ENCODE measurements around the gene ATP8B1.
"Not testable (repeated sequence)": the region's sequence is repeated elsewhere in the genome, so short reads cannot be mapped to it uniquely, and the experiment has no call there.

- TF ChIP-seq EZH2phosphoT487 (IDR thresholded peaks at IDR 0.05; ENCODE audit: unreplicated experiment); REST (IDR thresholded peaks at IDR 0.05; ENCODE audit: unreplicated experiment); EZH2 (IDR thresholded peaks at IDR 0.05; ENCODE audit: low read depth, unreplicated experiment); CREB1 (CRISPR knock-in tag; IDR thresholded peaks at IDR 0.05; ENCODE audit: low read depth): not testable (repeated sequence)
- TF ChIP-seq, protein P1, sequence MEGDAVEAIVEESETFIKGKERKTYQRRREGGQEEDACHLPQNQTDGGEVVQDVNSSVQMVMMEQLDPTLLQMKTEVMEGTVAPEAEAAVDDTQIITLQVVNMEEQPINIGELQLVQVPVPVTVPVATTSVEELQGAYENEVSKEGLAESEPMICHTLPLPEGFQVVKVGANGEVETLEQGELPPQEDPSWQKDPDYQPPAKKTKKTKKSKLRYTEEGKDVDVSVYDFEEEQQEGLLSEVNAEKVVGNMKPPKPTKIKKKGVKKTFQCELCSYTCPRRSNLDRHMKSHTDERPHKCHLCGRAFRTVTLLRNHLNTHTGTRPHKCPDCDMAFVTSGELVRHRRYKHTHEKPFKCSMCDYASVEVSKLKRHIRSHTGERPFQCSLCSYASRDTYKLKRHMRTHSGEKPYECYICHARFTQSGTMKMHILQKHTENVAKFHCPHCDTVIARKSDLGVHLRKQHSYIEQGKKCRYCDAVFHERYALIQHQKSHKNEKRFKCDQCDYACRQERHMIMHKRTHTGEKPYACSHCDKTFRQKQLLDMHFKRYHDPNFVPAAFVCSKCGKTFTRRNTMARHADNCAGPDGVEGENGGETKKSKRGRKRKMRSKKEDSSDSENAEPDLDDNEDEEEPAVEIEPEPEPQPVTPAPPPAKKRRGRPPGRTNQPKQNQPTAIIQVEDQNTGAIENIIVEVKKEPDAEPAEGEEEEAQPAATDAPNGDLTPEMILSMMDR (conservative IDR thresholded peaks at IDR 0.05; ENCODE audit: low read depth in 2 of 2): not testable (repeated sequence)
Measured at GRCh38 chr18:57820583-57820982, 17.5 kb upstream of the ATP8B1 start.
